ENCODE results near the gene PCDHGA12.

The PCDHGA12 gene

DNA sequence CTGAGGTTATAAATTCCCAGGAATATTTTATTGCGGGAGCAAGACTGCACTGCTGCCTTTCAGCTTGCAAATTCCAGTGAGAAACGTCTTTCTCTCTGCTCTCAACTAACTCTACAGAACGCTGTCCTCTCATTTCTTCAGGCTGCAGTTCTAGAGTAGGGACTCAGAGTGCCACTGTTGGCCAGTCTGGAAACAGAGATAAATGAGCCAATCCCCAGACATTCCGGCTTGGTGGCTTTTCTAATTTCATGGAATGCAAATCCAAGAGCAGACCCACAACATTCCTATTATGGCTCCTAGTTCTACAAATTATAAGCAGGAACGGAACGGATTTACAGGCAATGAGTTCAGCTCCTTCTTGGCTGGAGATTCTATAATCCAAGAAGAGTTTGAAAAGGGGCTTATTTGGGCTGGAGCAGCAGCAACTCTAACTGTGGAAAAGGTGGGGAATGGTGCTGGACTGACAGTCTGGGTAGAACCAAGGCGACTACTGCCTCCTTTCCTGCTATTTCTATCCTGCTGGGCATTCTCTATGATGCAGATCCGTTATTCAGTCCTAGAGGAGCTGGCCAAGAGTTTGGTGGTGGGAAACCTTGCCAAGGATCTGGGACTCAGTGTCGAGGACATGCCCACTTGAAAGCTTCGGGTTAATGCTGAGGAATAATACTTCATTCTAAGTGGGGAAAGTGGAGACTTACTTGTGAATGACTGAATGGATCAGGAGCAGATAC lies 9.3 kb downstream of the PCDHGA12 start:
- no peak for DNase-seq (ENCODE audit: low read depth)

GRCh38 chr5:141440341-141440740 lies 10.0 kb downstream of the PCDHGA12 start:
- DNase-seq (ENCODE audit: low read depth), result no peak

- no peak for DNase-seq (ENCODE audit: low read depth)
Measured at GRCh38 chr5:141441571-141442170, 11.4 kb downstream of the PCDHGA12 start.

- no peak for DNase-seq (ENCODE audit: low read depth)
Measured at GRCh38 chr5:141465351-141465750, 35.0 kb downstream of the PCDHGA12 start.

- no peak for DNase-seq (ENCODE audit: low read depth)
Measured at GRCh38 chr5:141475625-141476131, 45.4 kb downstream of the PCDHGA12 start, which contains the start of gene PCDHGC3. Gene PCDHGC3 (plus strand): TSS chr5:141475966. CDS start chr5:141476117, 151 bp downstream.

- no peak for DNase-seq (ENCODE audit: low read depth)
Measured at GRCh38 chr5:141476132-141476911, 46.0 kb downstream of the PCDHGA12 start.

DNA sequence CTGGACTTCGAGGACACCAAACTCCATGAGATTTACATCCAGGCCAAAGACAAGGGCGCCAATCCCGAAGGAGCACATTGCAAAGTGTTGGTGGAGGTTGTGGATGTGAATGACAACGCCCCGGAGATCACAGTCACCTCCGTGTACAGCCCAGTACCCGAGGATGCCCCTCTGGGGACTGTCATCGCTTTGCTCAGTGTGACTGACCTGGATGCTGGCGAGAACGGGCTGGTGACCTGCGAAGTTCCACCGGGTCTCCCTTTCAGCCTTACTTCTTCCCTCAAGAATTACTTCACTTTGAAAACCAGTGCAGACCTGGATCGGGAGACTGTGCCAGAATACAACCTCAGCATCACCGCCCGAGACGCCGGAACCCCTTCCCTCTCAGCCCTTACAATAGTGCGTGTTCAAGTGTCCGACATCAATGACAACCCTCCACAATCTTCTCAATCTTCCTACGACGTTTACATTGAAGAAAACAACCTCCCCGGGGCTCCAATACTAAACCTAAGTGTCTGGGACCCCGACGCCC lies 46.8 kb downstream of the PCDHGA12 start:
- DNase-seq (ENCODE audit: low read depth), result no peak

DNA sequence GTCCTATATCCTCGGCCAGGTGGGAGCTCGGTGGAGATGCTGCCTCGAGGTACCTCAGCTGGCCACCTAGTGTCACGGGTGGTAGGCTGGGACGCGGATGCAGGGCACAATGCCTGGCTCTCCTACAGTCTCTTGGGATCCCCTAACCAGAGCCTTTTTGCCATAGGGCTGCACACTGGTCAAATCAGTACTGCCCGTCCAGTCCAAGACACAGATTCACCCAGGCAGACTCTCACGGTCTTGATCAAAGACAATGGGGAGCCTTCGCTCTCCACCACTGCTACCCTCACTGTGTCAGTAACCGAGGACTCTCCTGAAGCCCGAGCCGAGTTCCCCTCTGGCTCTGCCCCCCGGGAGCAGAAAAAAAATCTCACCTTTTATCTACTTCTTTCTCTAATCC lies 47.5 kb downstream of the PCDHGA12 start:
- no peak for DNase-seq (ENCODE audit: low read depth)

GRCh38 chr5:141478321-141478945 lies 48.1 kb downstream of the PCDHGA12 start:
- DNase-seq (ENCODE audit: low read depth), result no peak

DNA sequence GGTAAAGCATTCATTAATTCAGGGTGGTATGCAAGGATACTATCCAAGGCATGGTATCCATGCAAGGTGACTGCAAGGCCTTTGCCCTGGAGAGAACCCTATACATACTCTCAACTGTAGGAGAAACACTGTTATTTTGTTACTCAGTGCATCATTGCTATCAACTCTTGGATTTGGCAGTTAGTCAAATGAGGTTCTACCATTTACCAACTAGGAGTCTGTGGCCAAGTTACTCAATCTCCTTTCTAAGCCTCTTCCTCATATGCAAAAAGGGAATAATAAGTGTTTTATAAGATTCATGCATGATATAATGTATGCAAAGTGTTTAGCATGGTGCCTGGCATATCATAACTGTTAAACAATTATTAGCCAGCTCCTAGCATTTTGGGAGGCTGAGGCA lies 49.5 kb downstream of the PCDHGA12 start:
- no peak for DNase-seq (ENCODE audit: low read depth)

Data from stimulated activated CD8-positive, alpha-beta memory T cell treated with anti-CD3 and anti-CD28 coated beads, Interleukin-4, amount 100 ng/mL, for 24 hours (primary cell).